ENCODE data around the gene TBC1D22A. TPM values are rescaled to one million over a fixed set of nuclear protein-coding genes. Genes with fewer than 3 reads are reported as not detected.

TBC1D22A gene
- total and polyA plus RNA-seq, 2 donors, result 11.8 to 25.7 TPM

- Histone ChIP-seq H3K9me3 (ENCODE audit: control insufficient read depth in 2 of 2, insufficient read depth in 1 of 2, low read length in 1 of 2) (no peaks in the 10 kb centered on the region), H3K4me1 (ENCODE audit: control insufficient read depth in 2 of 2, insufficient read depth in 2 of 2, low read length in 2 of 2) (no peaks in the 10 kb centered on the region), H3K4me3 (ENCODE audit: low read length in 2 of 2) (no peak overlapping the region), H3K36me3 (ENCODE audit: control insufficient read depth in 2 of 2, insufficient read depth in 2 of 2, low read length in 1 of 2) (peaks cover under 1 to 6% of the 10 kb centered on the region in 2 donors), H3K27ac (ENCODE audit: low read depth in 1 of 2, low read length in 1 of 2) (no peak overlapping the region), H3K27me3 (ENCODE audit: control insufficient read depth in 2 of 2, insufficient read depth in 1 of 2, low read length in 1 of 2) (no peaks in the 10 kb centered on the region)
- no peak for DNase-seq (ENCODE audit: low read depth in 6 of 9, low spot score in 9 of 9)
- WGBS, result 90% methylated on average over 4 of the region's 4 CpGs
These were observed 220.6 kb downstream of the TBC1D22A start for GRCh38 chr22:46983046-46983445.

- Histone ChIP-seq H3K36me3 (ENCODE audit: control insufficient read depth in 2 of 2, insufficient read depth in 2 of 2, low read length in 1 of 2) (no peaks in the 10 kb centered on the region), H3K27me3 (ENCODE audit: control insufficient read depth in 2 of 2, insufficient read depth in 1 of 2, low read length in 1 of 2) (no peaks in the 10 kb centered on the region), H3K9me3 (ENCODE audit: control insufficient read depth in 2 of 2, insufficient read depth in 1 of 2, low read length in 1 of 2) (no peaks in the 10 kb centered on the region), H3K4me1 (ENCODE audit: control insufficient read depth in 2 of 2, insufficient read depth in 2 of 2, low read length in 2 of 2) (no peaks in the 10 kb centered on the region), H3K27ac (ENCODE audit: low read depth in 1 of 2, low read length in 1 of 2) (no peak overlapping the region), H3K4me3 (ENCODE audit: low read length in 2 of 2) (no peak overlapping the region)
- 92% methylated on average over 16 of the region's 16 CpGs for WGBS
- no peak for DNase-seq (ENCODE audit: low read depth in 6 of 9, low spot score in 9 of 9)
These were observed 222.5 kb downstream of the TBC1D22A start for GRCh38 chr22:46984751-46985506.

- no peaks in the 10 kb centered on the region for H3K27me3 ChIP-seq (ENCODE audit: control insufficient read depth in 2 of 2, insufficient read depth in 1 of 2, low read length in 1 of 2)
- H3K9me3 ChIP-seq (ENCODE audit: control insufficient read depth in 2 of 2, insufficient read depth in 1 of 2, low read length in 1 of 2), result no peaks in the 10 kb centered on the region
- no peak overlapping the region for H3K4me3 ChIP-seq (ENCODE audit: low read length in 2 of 2)
- no peak overlapping the region for H3K27ac ChIP-seq (ENCODE audit: low read depth in 1 of 2, low read length in 1 of 2)
- H3K36me3 ChIP-seq (ENCODE audit: control insufficient read depth in 2 of 2, insufficient read depth in 2 of 2, low read length in 1 of 2), result peaks cover 0 to 1% of the 10 kb centered on the region in 2 donors
- no peaks in the 10 kb centered on the region for H3K4me1 ChIP-seq (ENCODE audit: control insufficient read depth in 2 of 2, insufficient read depth in 2 of 2, low read length in 2 of 2)
- no peak for DNase-seq (ENCODE audit: low read depth in 6 of 9, low spot score in 9 of 9)
- 98% methylated on average over 8 of the region's 8 CpGs for WGBS
These were observed 223.0 kb downstream of the TBC1D22A start for GRCh38 chr22:46985507-46985882.

GRCh38 chr22:46986788-46987187 is 224.3 kb downstream of the TBC1D22A start:
- WGBS, result 99% methylated on average over 11 of the region's 11 CpGs
- DNase-seq (ENCODE audit: low read depth in 6 of 9, low spot score in 9 of 9), result no peak

GRCh38 chr22:46990937-46991550 is 228.6 kb downstream of the TBC1D22A start:
- H3K27me3 ChIP-seq (ENCODE audit: control insufficient read depth in 2 of 2, insufficient read depth in 1 of 2, low read length in 1 of 2), result no peaks in the 10 kb centered on the region
- H3K4me1 ChIP-seq (ENCODE audit: control insufficient read depth in 2 of 2, insufficient read depth in 2 of 2, low read length in 2 of 2), result peaks cover 0 to 15% of the 10 kb centered on the region in 2 donors
- H3K4me3 ChIP-seq (ENCODE audit: low read length in 2 of 2), result no peak overlapping the region
- DNase-seq (ENCODE audit: low read depth in 6 of 9, low spot score in 9 of 9), result no peak
- peaks cover 11 to 19% of the 10 kb centered on the region in 2 donors for H3K36me3 ChIP-seq (ENCODE audit: control insufficient read depth in 2 of 2, insufficient read depth in 2 of 2, low read length in 1 of 2)
- 96% methylated on average over 12 of the region's 12 CpGs for WGBS
- no peak overlapping the region for H3K27ac ChIP-seq (ENCODE audit: low read depth in 1 of 2, low read length in 1 of 2)
- no peaks in the 10 kb centered on the region for H3K9me3 ChIP-seq (ENCODE audit: control insufficient read depth in 2 of 2, insufficient read depth in 1 of 2, low read length in 1 of 2)

More at GRCh38 chr22:46986788-46987187, 224.3 kb downstream of the TBC1D22A start:
- Histone ChIP-seq H3K27me3 (ENCODE audit: control insufficient read depth in 2 of 2, insufficient read depth in 1 of 2, low read length in 1 of 2) (no peaks in the 10 kb centered on the region), H3K9me3 (ENCODE audit: control insufficient read depth in 2 of 2, insufficient read depth in 1 of 2, low read length in 1 of 2) (no peaks in the 10 kb centered on the region), H3K4me1 (ENCODE audit: control insufficient read depth in 2 of 2, insufficient read depth in 2 of 2, low read length in 2 of 2) (no peaks in the 10 kb centered on the region), H3K27ac (ENCODE audit: low read depth in 1 of 2, low read length in 1 of 2) (no peak overlapping the region), H3K4me3 (ENCODE audit: low read length in 2 of 2) (no peak overlapping the region), H3K36me3 (ENCODE audit: control insufficient read depth in 2 of 2, insufficient read depth in 2 of 2, low read length in 1 of 2) (peaks cover under 1 to 14% of the 10 kb centered on the region in 2 donors)

- Histone ChIP-seq H3K4me1 (ENCODE audit: control insufficient read depth in 2 of 2, insufficient read depth in 2 of 2, low read length in 2 of 2) (peaks cover 0 to 16% of the 10 kb centered on the region in 2 donors), H3K27ac (ENCODE audit: low read depth in 1 of 2, low read length in 1 of 2) (no peak overlapping the region), H3K36me3 (ENCODE audit: control insufficient read depth in 2 of 2, insufficient read depth in 2 of 2, low read length in 1 of 2) (peaks cover 11 to 19% of the 10 kb centered on the region in 2 donors), H3K4me3 (ENCODE audit: low read length in 2 of 2) (no peak overlapping the region), H3K27me3 (ENCODE audit: control insufficient read depth in 2 of 2, insufficient read depth in 1 of 2, low read length in 1 of 2) (no peaks in the 10 kb centered on the region), H3K9me3 (ENCODE audit: control insufficient read depth in 2 of 2, insufficient read depth in 1 of 2, low read length in 1 of 2) (no peaks in the 10 kb centered on the region)
- DNase-seq (ENCODE audit: low read depth in 6 of 9, low spot score in 9 of 9), result no peak
- WGBS, result 91% methylated on average over 14 of the region's 14 CpGs
These were observed 229.2 kb downstream of the TBC1D22A start for GRCh38 chr22:46991666-46992065.

- WGBS, result 91% methylated on average over 25 of the region's 25 CpGs
- H3K27ac ChIP-seq (ENCODE audit: low read depth in 1 of 2, low read length in 1 of 2), result no peak overlapping the region
- H3K4me1 ChIP-seq (ENCODE audit: control insufficient read depth in 2 of 2, insufficient read depth in 2 of 2, low read length in 2 of 2), result peaks cover 0 to 16% of the 10 kb centered on the region in 2 donors
- H3K4me3 ChIP-seq (ENCODE audit: low read length in 2 of 2), result no peak overlapping the region
- H3K27me3 ChIP-seq (ENCODE audit: control insufficient read depth in 2 of 2, insufficient read depth in 1 of 2, low read length in 1 of 2), result no peaks in the 10 kb centered on the region
- no peaks in the 10 kb centered on the region for H3K9me3 ChIP-seq (ENCODE audit: control insufficient read depth in 2 of 2, insufficient read depth in 1 of 2, low read length in 1 of 2)
- H3K36me3 ChIP-seq (ENCODE audit: control insufficient read depth in 2 of 2, insufficient read depth in 2 of 2, low read length in 1 of 2), result peaks cover 11 to 20% of the 10 kb centered on the region in 2 donors
- DNase-seq (ENCODE audit: low read depth in 6 of 9, low spot score in 9 of 9), result no peak
These were observed 229.8 kb downstream of the TBC1D22A start for GRCh38 chr22:46992121-46992731.

GRCh38 chr22:46993633-46994032 is 231.2 kb downstream of the TBC1D22A start:
- no peak overlapping the region for H3K4me3 ChIP-seq (ENCODE audit: low read length in 2 of 2)
- no peaks in the 10 kb centered on the region for H3K27me3 ChIP-seq (ENCODE audit: control insufficient read depth in 2 of 2, insufficient read depth in 1 of 2, low read length in 1 of 2)
- H3K9me3 ChIP-seq (ENCODE audit: control insufficient read depth in 2 of 2, insufficient read depth in 1 of 2, low read length in 1 of 2), result no peaks in the 10 kb centered on the region
- no peak for DNase-seq (ENCODE audit: low read depth in 6 of 9, low spot score in 9 of 9)
- 96% methylated on average over 14 of the region's 14 CpGs for WGBS
- H3K36me3 ChIP-seq (ENCODE audit: control insufficient read depth in 2 of 2, insufficient read depth in 2 of 2, low read length in 1 of 2), result peaks cover 11 to 27% of the 10 kb centered on the region in 2 donors
- H3K27ac ChIP-seq (ENCODE audit: low read depth in 1 of 2, low read length in 1 of 2), result no peak overlapping the region
- H3K4me1 ChIP-seq (ENCODE audit: control insufficient read depth in 2 of 2, insufficient read depth in 2 of 2, low read length in 2 of 2), result peaks cover 0 to 16% of the 10 kb centered on the region in 2 donors

- Histone ChIP-seq H3K36me3 (ENCODE audit: control insufficient read depth in 2 of 2, insufficient read depth in 2 of 2, low read length in 1 of 2) (peaks cover 11 to 27% of the 10 kb centered on the region in 2 donors), H3K9me3 (ENCODE audit: control insufficient read depth in 2 of 2, insufficient read depth in 1 of 2, low read length in 1 of 2) (no peaks in the 10 kb centered on the region), H3K27me3 (ENCODE audit: control insufficient read depth in 2 of 2, insufficient read depth in 1 of 2, low read length in 1 of 2) (no peaks in the 10 kb centered on the region), H3K27ac (ENCODE audit: low read depth in 1 of 2, low read length in 1 of 2) (peak overlapping the region; percentile 26 to 55), H3K4me3 (ENCODE audit: low read length in 2 of 2) (no peak overlapping the region), H3K4me1 (ENCODE audit: control insufficient read depth in 2 of 2, insufficient read depth in 2 of 2, low read length in 2 of 2) (peaks cover 0 to 16% of the 10 kb centered on the region in 2 donors)
- DNase-seq (ENCODE audit: low read depth in 6 of 9, low spot score in 9 of 9), result no peak
- WGBS, result 95% methylated on average over 11 of the region's 11 CpGs
These were observed 231.8 kb downstream of the TBC1D22A start for GRCh38 chr22:46994265-46994664.
